Right hindlimb (tissue), 1 donor: Measurements from ENCODE around the gene SLC22A12.

Source experiments
- DNase-seq: peaks from one replicate; pipeline ENCODE4 v3.0.0-alpha.2; 2018

SLC22A12 gene

DNA sequence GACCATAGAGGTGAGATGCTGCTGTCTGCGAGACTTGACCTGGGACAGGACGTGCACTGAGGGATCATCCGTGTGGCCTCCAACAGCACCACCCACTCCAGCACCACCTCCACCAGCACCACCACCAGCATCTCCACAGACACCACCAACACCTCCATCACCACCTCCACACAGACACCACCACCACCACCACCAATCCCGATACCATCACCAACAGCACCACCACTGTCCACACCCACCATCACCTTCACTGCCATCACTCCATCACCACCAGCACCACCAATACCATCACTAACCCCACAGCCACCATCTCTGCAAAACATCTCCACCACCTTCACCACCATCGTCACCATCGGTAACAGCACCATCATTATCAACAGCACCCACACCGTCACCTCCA is 26.6 kb upstream of the SLC22A12 start:
- no peak for DNase-seq

GRCh38 chr11:64564947-64565889 is 25.8 kb upstream of the SLC22A12 start:
- no peak for DNase-seq

- DNase-seq: peak; percentile 79
These were observed 24.7 kb upstream of the SLC22A12 start for GRCh38 chr11:64566042-64566914.

DNA sequence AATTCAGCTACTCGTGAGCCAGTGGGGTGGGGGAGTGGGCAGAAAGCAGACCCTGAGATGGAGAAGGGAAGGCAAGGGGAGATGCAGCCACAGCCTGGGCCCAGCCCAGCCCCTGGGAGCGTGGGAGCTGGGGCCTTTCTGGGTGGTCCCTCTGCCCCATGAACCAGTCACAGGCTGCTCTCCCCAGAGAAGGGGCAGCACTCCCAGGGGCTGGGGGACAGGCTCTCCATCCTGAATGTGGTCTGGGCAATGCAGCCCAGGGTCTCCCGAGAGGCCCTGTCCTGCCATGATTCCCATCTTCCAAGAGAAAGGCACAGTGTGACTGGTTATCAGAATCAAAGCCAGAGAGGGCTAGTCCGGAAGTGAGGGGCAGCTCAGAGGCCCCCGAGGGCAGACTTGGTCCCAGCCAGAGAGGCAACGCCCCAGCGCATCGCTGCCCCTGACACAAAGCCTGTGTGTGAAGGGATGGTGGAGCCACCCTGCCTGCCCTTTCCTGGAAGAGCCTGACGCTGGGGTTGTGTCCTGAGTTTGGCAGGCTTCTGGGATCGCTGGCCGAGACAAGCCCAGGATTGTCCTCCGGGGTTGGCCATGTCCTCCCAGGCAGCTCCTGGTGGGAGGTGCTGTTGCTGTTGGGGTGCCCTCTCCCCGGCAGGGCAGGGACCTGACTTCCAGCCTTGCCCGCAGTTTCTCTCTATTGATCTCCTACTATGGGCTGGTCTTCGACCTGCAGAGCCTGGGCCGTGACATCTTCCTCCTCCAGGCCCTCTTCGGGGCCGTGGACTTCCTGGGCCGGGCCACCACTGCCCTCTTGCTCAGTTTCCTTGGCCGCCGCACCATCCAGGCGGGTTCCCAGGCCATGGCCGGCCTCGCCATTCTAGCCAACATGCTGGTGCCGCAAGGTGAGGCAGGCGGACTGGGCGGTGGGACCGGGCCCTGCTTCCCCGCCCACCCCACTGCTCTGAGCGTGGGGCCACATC is 23.8 kb upstream of the SLC22A12 start:
- no peak for DNase-seq

DNA sequence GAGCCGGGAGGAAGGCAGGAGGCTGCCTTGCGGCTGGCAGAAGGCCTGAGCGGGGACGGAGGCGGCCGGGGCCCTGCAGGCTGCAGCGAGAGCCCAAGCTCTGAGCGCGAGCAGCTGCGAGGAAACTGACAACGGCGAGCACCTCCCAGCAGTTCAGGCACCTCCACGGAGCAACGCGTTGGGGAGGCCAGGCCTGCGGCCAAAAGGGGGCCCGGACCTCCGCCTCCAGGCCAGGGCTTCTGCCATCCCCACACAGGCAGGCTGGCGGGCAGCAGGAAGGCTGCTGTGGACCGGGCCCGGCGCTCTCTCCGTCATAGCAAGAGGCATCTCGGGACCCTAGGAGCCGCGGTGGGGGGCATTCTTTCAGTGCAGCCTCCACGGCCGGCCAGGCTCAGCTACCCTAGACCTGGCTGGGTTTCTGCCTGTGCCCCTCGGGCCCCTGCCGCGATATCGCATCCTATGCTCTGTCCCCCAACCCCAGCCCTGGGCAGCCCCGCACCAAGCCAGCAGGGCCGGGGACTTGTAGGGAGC is 22.9 kb upstream of the SLC22A12 start:
- no peak for DNase-seq

DNA sequence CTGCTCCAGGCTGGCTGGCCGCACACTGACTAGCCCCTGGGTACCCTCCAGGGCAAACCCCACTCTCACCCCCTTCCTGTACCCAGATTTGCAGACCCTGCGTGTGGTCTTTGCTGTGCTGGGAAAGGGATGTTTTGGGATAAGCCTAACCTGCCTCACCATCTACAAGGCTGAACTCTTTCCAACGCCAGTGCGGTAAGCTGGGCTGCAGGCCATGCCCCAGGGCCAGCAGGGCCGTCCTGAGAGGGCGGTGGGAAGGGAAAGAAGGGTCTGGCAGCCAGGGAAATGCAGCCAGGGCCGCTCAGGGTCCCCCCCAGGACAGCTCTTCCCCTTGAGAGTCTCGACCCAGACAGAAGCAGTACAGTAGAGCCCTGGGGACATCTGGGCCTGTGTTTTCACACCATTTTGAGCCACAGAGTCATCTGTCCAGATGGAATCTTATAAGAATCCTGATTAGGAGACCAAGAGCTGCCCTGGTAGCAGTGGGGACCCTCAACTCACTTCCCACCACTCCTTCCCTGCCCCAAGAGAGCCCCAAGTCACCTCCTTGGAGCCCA is 22.4 kb upstream of the SLC22A12 start:
- DNase-seq: no peak

GRCh38 chr11:64569300-64569970 is 21.6 kb upstream of the SLC22A12 start:
- no peak for DNase-seq

- no peak for DNase-seq
These were observed 20.7 kb upstream of the SLC22A12 start for GRCh38 chr11:64570341-64570740.

- DNase-seq: no peak
These were observed 20.0 kb upstream of the SLC22A12 start for GRCh38 chr11:64571050-64571409.

DNA sequence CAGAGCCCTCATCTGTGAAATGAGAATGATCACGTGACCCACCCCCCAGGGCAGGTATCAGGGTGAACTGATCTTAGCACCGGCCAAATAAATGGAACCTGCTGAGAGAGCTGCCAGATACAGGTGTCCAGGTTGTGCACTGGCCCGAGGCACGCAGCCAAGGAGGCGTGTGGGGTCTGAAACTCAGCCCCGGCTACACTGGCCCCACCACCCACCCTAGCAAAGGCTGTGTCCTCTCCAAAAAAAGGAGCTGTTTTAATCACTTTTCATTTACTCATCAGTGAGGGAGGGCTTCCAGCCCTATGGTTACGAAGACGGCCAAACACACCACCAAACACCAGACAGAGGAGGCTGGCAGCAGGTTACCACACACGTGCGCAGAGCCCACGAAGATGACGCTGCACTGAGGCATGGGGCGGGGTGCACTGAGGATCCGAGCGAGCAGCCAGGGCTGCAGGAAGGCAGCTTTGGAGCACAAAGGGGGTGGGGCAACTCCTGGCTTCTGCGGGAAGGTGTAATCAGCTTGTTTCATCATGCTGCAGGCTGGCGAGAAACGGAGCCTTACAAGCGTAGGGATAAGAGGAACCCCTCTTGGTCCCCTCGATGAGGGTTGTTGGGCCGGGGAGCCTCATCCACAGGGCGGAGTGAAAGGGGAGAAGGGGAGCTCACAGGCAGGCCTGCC is 19.5 kb upstream of the SLC22A12 start:
- no peak for DNase-seq

GRCh38 chr11:64572143-64572542 is 18.9 kb upstream of the SLC22A12 start:
- no peak for DNase-seq

- DNase-seq: peak; percentile 5
These were observed 13.8 kb upstream of the SLC22A12 start for GRCh38 chr11:64577202-64577601.

DNA sequence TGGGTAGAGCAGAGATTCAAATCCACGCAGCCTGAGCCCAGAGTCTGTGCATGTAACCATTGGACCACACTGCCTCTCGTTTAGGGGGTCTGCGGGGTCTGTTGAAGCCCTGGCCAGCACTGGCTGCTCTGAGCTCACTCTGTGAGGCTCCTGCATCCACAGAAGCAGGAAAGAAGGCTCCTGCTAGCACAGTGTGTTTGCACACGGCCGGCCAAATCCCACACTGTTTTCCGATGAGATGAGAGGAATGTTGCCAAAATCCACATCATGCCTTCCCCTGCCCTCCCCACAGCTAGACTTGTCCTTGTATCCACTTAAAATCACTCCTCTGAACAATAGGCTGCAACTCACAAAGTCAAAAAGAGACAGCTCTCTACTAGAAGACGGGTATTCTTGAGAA is 10.6 kb upstream of the SLC22A12 start:
- peak; percentile 68 for DNase-seq

DNA sequence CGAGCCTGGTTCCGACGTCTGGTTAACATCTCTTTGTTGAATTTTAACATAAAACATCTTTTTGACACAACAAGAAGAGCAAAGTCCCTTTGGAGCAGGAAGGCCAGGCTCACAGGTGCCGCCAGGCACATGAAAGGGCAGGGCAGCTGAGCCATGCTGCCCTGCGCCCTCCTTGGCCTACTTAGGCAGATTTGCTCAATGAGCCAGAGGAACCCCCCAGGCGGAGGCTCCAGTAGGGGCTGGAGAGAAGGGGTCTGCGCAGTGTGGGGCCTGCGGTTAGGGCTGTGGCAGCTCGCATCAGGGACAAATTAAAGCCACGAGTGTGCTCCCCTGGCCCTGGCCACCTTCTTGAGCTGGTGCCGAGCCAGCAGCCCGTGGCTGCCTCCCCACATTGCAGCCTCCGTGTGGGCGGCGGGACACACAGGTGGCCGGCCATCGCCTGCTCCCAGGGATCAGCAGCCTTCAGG is 9.9 kb upstream of the SLC22A12 start:
- peak; percentile 4 for DNase-seq

DNA sequence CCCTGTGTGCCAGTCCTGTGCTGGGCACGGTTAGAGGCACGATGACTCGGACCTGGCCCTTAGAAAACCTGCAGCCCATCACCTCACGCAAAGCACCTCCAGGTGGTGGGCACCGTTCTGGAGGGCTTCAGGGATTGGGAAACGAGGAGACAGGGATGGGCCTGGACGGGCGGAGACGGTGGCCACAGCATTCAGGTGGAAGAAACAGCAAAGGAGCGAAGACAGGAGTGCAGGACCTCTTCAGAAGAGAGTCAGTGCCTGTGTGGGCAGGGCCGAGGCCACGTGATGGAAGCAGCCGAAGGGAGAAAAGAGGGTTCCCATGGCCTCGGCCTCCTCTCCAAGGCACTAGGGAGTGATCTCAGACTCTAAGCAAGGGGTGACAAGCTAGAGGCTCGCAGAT is 8.1 kb upstream of the SLC22A12 start:
- DNase-seq: peak; percentile 10

DNA sequence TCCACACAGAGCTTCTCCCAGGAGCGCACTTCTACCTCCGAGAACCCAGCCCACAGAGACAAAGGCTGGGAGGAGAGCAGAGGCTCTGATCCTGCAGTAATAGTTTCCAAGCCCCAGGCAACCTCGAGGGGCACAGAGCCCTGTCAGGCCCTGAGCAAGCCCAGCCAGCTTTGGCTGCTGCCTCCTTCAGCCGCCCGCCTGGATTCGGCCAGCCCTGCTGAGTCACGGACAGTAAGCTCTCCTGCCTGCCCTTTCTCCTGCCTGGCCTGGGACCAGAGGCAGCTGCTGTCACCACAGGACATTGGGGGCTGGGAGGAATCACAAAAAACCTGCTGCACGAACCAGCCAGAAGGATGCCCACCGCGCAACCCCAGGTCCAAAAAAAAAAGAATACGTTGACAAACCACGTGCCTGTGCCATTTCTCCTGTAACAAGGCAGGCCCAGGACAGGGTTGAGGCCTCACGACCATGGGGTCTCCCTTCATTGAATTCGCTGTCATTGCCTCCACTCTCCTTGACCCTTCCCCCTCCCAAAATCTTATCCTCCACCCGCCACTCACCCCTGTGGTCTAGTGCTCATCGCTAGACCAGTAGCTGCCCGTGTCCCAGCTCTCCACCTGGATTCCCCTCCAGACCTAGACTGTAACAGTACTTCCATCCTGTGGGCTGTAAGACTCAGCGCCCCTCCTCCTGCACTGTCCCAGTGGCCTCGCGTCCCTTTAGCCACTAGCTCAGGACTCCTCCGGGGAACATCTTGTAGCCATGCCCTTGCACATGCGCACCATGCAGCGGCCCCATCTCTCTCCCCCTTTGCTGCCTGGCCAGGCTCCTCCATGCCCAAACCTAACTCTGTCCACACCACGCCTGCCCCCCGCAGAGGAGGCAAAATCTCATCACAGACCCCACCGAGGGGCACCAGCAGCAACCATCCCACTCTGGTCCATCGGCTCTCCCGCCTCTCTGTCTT is 7.4 kb upstream of the SLC22A12 start:
- DNase-seq: peak; percentile 3

- DNase-seq: peak; percentile 10
These were observed 5.9 kb upstream of the SLC22A12 start for GRCh38 chr11:64585150-64585549.

DNA sequence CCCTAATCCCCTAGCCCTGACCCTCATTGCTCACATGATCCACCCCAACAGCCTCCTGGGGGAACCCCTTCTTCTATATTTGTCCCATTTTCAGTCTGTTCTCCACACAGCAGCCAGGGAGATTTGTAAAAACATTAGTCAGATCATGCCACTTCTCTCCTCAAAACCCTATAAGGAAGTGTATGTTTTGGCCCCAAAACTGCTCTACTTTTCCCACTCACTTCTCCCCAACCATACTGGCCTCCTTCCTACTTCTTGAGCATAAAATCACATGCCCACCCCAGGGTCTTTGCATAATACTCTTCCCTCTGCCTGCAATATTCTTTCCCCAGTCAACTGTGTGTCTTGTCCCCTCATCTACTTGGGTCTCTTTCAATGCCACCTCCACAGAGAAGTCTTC is 4.7 kb upstream of the SLC22A12 start:
- DNase-seq: no peak

GRCh38 chr11:64588701-64589100 is 2.3 kb upstream of the SLC22A12 start:
- DNase-seq: no peak
